Naive thymus-derived CD8-positive, alpha-beta T cell (primary cell): ENCODE results near the gene MSH2. TPM values are rescaled to one million over a fixed set of nuclear protein-coding genes. Genes with fewer than 3 reads are reported as not detected.
A peak's percentile ranks its signal among the peaks of the same experiment; 100 is the strongest.

Source experiments
- ATAC-seq, 2 donors: fragments of 150-1000 bp; cut with Tn5 transposase in 1 of 2; sonication (Bioruptor Pico), chemical (Tn5 transposase) in 1 of 2; 1 replicate in 1 of 2; 2 replicates in 1 of 2; pipeline ENCODE4 v1.10.0; 2021; ENCODE audit warnings: mild to moderate bottlenecking in 2 of 2, moderate library complexity in 2 of 2
- POLR2A ChIA-PET: fragments of 350-600 bp; sonication (Branson Sonifier 250); formaldehyde crosslinking; loops from one replicate; lab custom pipeline; 2021; ENCODE audit warnings: antibody characterized with exemption; lab: Charles Lee
- DNase-seq, 10 donors: peaks; one replicate each; pipeline versions ENCODE4 v3.0.0 to v3.0.0-alpha.2; 2020 to 2022
- H3K27ac Mint-ChIP-seq, 10 donors: one replicate each; pipeline ENCODE4 v1.8.0; 2020 to 2022; ENCODE audit warnings: mild to moderate bottlenecking in 10 of 10, mixed read lengths in 10 of 10, moderate library complexity in 4 of 10, inconsistent platforms in 1 of 10
- H3K27me3 Mint-ChIP-seq, 5 donors: one replicate each; pipeline ENCODE4 v1.8.0; 2021 to 2022; ENCODE audit warnings: mixed read lengths in 5 of 5
- H3K36me3 Mint-ChIP-seq, 3 donors: one replicate each; pipeline ENCODE4 v1.8.0; 2020 to 2022; ENCODE audit warnings: mixed read lengths in 3 of 3, mild to moderate bottlenecking in 2 of 3, inconsistent platforms in 1 of 3
- H3K4me1 Mint-ChIP-seq, 4 donors: one replicate each; pipeline ENCODE4 v1.8.0; 2021 to 2022; ENCODE audit warnings: mixed read lengths in 4 of 4
- H3K4me3 Mint-ChIP-seq, 10 donors: one replicate each; pipeline ENCODE4 v1.8.0; 2020 to 2022; ENCODE audit warnings: mild to moderate bottlenecking in 10 of 10, mixed read lengths in 10 of 10, moderate library complexity in 6 of 10, inconsistent platforms in 1 of 10
- H3K9me3 Mint-ChIP-seq, 9 donors: one replicate each; pipeline ENCODE4 v1.8.0; 2020 to 2022; ENCODE audit warnings: mixed read lengths in 9 of 9, mild to moderate bottlenecking in 3 of 9, inconsistent platforms in 1 of 9, moderate library complexity in 1 of 9
- polyA plus RNA-seq, 3 donors: library from polyadenylated mRNA; unstranded; fragments of 300-500 nt; fragmentation: Illumina TruSeq; gene quantifications; one replicate each; pipeline ENCODE4 v1.2.3, GENCODE V29; 2021
- total RNA-seq, 8 experiments: library from RNA in 2 of 8; stranded (reverse) in 2 of 8; gene quantifications; one replicate each; pipeline ENCODE4 v1.2.3 and lab custom pipeline; 2021 to 2026

Gene MSH2
- total and polyA plus RNA-seq, 5 experiments from 2014 or later: 35.3 to 46.2 (median 43.0) TPM

- Mint-ChIP-seq H3K27ac (no peak overlapping the region), H3K27me3 (no peaks in the 10 kb centered on the region), H3K36me3 (peaks cover 4 to 63% (median 40%) of the 10 kb centered on the region in 3 donors), H3K4me1 (peaks cover 13 to 30% (median 20%) of the 10 kb centered on the region in 4 donors), H3K9me3 (peaks cover 0 to 3% (median 0%) of the 10 kb centered on the region in 9 donors), H3K4me3 (no peak overlapping the region)
- ATAC-seq: no peak
- POLR2A ChIA-PET: no interaction called here
- no peak for DNase-seq
Observed at GRCh38 chr2:47455411-47455810, 52.5 kb downstream of the MSH2 start.

GRCh38 chr2:47456851-47457250, 53.9 kb downstream of the MSH2 start:
- peaks cover 4 to 52% (median 29%) of the 10 kb centered on the region in 3 donors for H3K36me3 Mint-ChIP-seq

DNA sequence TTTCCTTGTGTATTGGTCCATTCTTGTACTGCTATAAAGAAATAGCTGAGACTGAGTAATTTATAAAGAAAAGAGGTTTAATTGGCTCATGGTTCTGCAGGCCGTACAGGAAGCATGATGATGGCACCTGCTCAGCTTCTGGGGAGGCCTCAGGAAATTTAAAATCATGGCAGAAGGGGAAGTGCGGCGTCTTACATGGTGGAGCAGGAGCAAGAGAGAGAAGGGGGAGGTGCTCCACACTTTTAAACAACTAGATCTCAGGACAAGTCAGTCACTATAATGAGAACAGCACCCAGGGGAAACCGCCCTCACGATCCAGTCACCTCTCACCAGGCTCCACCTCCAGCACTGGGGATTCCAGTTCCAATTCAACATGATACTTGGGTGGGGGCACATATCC, 54.3 kb downstream of the MSH2 start:
- no peaks in the 10 kb centered on the region for H3K27me3 Mint-ChIP-seq
- DNase-seq (no peak), ATAC-seq (no peak)
- peaks cover 4 to 53% (median 25%) of the 10 kb centered on the region in 3 donors for H3K36me3 Mint-ChIP-seq
- POLR2A ChIA-PET: no interaction called here
- peak overlapping the region in 6 of 10 donors; percentile 8 to 83 (median 57) for H3K27ac Mint-ChIP-seq
- H3K4me3 Mint-ChIP-seq: peak overlapping the region in 1 of 10 donors; percentile 41
- H3K9me3 Mint-ChIP-seq: peaks cover 0 to 3% (median 0%) of the 10 kb centered on the region in 9 donors
- H3K4me1 Mint-ChIP-seq: peaks cover 11 to 30% (median 20%) of the 10 kb centered on the region in 4 donors

More at GRCh38 chr2:47456851-47457250, 53.9 kb downstream of the MSH2 start:
- Mint-ChIP-seq H3K27ac (peak overlapping the region in 2 of 10 donors; percentile 57 to 83), H3K27me3 (no peaks in the 10 kb centered on the region), H3K9me3 (peaks cover 0 to 3% (median 0%) of the 10 kb centered on the region in 9 donors), H3K4me3 (no peak overlapping the region), H3K4me1 (peaks cover 11 to 30% (median 20%) of the 10 kb centered on the region in 4 donors)
- DNase-seq (no peak), ATAC-seq (no peak)
- POLR2A ChIA-PET: no interaction called here

GRCh38 chr2:47459021-47459420, 56.1 kb downstream of the MSH2 start:
- H3K27me3 Mint-ChIP-seq: no peaks in the 10 kb centered on the region
- POLR2A ChIA-PET: no interaction called here
- H3K36me3 Mint-ChIP-seq: peaks cover 0 to 58% (median 28%) of the 10 kb centered on the region in 3 donors
- H3K4me3 Mint-ChIP-seq: peak overlapping the region in 1 of 10 donors; percentile 18
- H3K27ac Mint-ChIP-seq: peak overlapping the region in 8 of 10 donors; percentile 14 to 84 (median 62)
- H3K4me1 Mint-ChIP-seq: peaks cover 11 to 30% (median 20%) of the 10 kb centered on the region in 4 donors
- DNase-seq (no peak), ATAC-seq (no peak)
- peaks cover 0 to 3% (median 0%) of the 10 kb centered on the region in 9 donors for H3K9me3 Mint-ChIP-seq

DNA sequence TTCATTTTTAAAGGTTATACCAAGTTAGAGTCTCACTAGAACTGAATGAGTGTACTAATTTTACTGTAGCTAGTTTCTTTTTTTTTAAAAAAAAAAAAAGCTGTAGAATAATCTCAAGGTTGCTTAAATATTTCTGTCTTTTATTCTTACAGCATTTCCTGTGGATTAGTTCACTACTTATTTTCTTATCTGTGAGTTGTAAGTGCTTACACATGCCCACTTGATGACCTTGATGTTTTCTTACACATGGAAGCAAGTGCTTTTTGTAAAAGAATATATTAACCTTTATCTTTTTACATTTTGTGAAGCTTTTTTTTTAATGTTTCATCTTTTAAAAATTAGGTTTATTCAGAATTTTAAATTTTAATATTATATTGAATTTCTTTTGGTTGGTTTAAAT, 57.8 kb downstream of the MSH2 start:
- no peak overlapping the region for H3K4me3 Mint-ChIP-seq
- DNase-seq (no peak), ATAC-seq (no peak)
- peaks cover 5 to 61% (median 25%) of the 10 kb centered on the region in 3 donors for H3K36me3 Mint-ChIP-seq
- peaks cover 9 to 30% (median 20%) of the 10 kb centered on the region in 4 donors for H3K4me1 Mint-ChIP-seq
- POLR2A ChIA-PET: no interaction called here
- H3K27me3 Mint-ChIP-seq: no peaks in the 10 kb centered on the region
- no peaks in the 10 kb centered on the region for H3K9me3 Mint-ChIP-seq
- peak overlapping the region in 1 of 10 donors; percentile 53 for H3K27ac Mint-ChIP-seq

GRCh38 chr2:47471429-47472116, 68.6 kb downstream of the MSH2 start:
- H3K27me3 Mint-ChIP-seq: no peaks in the 10 kb centered on the region
- no peak overlapping the region for H3K27ac Mint-ChIP-seq
- ATAC-seq (no peak), DNase-seq (no peak)
- no peak overlapping the region for H3K4me3 Mint-ChIP-seq
- H3K9me3 Mint-ChIP-seq: no peaks in the 10 kb centered on the region
- POLR2A ChIA-PET: no interaction called here
- H3K4me1 Mint-ChIP-seq: no peaks in the 10 kb centered on the region
- H3K36me3 Mint-ChIP-seq: peaks cover 4 to 84% (median 30%) of the 10 kb centered on the region in 3 donors

DNA sequence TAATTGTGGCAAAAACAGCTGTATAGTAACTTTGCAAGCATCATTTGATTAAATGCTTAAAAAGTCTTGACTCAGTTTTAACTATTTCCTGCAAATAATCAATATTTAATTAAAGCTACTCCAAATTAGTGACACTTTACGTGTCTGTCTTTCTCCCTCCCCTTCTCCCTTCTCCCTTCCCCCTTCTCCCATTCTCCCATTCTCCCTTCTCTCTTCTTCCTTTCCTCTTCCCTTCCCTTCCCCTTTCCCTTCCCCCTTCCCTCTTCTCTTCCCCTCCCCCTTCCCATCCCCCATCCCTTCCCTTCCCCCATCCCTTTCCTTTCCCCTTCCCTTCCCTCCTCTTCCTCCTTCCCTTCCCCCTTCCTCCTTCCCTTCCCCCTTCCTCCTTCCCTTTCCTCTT, 76.9 kb downstream of the MSH2 start:
- no peaks in the 10 kb centered on the region for H3K9me3 Mint-ChIP-seq
- no peak for DNase-seq
- no peak overlapping the region for H3K27ac Mint-ChIP-seq
- no peaks in the 10 kb centered on the region for H3K4me1 Mint-ChIP-seq
- no peak overlapping the region for H3K4me3 Mint-ChIP-seq
- no peak for ATAC-seq
- POLR2A ChIA-PET: no interaction called here
- no peaks in the 10 kb centered on the region for H3K27me3 Mint-ChIP-seq
- H3K36me3 Mint-ChIP-seq: peaks cover 4 to 87% (median 35%) of the 10 kb centered on the region in 3 donors

DNA sequence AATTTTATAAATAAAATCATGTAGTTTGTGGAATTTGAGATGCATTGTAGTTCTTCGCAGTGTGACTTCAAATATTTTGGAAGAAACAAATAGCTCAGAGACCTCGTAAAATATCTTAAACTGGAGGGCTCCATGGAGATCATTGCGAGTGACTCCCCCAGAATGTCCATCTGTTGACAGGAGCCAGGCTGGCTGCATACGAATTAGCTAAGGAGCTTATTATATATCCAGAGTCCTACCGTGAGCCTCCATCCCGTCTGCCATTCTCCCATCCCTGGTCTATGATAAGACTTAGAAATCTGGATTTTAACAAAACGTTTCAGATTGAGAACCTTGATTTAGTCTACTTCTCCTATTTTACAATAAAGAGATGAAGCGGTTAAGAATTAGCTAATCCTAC, 80.2 kb downstream of the MSH2 start:
- H3K27ac Mint-ChIP-seq: no peak overlapping the region
- peaks cover 2 to 61% (median 27%) of the 10 kb centered on the region in 3 donors for H3K36me3 Mint-ChIP-seq
- peaks cover 6 to 19% (median 10%) of the 10 kb centered on the region in 4 donors for H3K4me1 Mint-ChIP-seq
- no peak for DNase-seq
- POLR2A ChIA-PET: no interaction called here
- H3K9me3 Mint-ChIP-seq: no peaks in the 10 kb centered on the region
- H3K27me3 Mint-ChIP-seq: no peaks in the 10 kb centered on the region
- no peak for ATAC-seq
- H3K4me3 Mint-ChIP-seq: no peak overlapping the region

- POLR2A ChIA-PET: no interaction called here
- H3K9me3 Mint-ChIP-seq: no peaks in the 10 kb centered on the region
- no peak for ATAC-seq
- peaks cover 0 to 50% (median 27%) of the 10 kb centered on the region in 3 donors for H3K36me3 Mint-ChIP-seq
- H3K27ac Mint-ChIP-seq: no peak overlapping the region
- H3K4me3 Mint-ChIP-seq: no peak overlapping the region
- H3K27me3 Mint-ChIP-seq: no peaks in the 10 kb centered on the region
- no peak for DNase-seq
- peaks cover 6 to 19% (median 10%) of the 10 kb centered on the region in 4 donors for H3K4me1 Mint-ChIP-seq
Observed at GRCh38 chr2:47484396-47484795, 81.4 kb downstream of the MSH2 start.

- no peaks in the 10 kb centered on the region for H3K9me3 Mint-ChIP-seq
- DNase-seq (no peak), ATAC-seq (no peak)
- no peaks in the 10 kb centered on the region for H3K27me3 Mint-ChIP-seq
- H3K36me3 Mint-ChIP-seq: peaks cover 0 to 46% (median 27%) of the 10 kb centered on the region in 3 donors
- no peak overlapping the region for H3K4me3 Mint-ChIP-seq
- POLR2A ChIA-PET: no interaction called here
- H3K27ac Mint-ChIP-seq: peak overlapping the region in 2 of 10 donors; percentile 8 to 64
- peaks cover 6 to 19% (median 10%) of the 10 kb centered on the region in 4 donors for H3K4me1 Mint-ChIP-seq
Observed at GRCh38 chr2:47485177-47485576, 82.2 kb downstream of the MSH2 start.

DNA sequence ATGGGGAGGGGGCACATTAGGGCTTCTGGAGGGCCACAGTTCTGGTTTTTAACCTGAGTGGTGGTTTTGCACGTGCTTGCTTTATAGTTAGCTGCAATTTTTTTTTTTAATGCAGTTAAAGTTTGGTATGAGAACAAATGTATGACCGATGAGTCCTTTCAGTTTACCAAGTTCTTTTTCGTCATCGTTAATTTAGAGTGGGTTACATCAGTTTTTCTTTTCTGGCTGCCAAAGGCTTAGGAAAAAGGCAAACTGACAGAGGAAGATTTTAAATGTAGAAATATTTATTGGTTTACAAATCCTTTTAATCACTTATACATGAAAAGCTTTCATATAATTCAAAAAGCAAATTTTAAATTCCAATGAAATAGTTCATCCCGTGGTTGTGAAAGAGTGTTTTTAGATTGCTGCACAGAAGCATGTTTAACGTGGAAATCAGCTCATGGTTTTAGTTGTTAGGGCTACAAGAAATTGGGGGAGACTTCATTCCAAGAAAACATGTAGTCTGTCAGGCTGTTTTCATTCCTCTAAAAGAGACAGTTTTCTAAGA, 82.9 kb downstream of the MSH2 start:
- no peak overlapping the region for H3K4me3 Mint-ChIP-seq
- POLR2A ChIA-PET: no interaction called here
- no peaks in the 10 kb centered on the region for H3K9me3 Mint-ChIP-seq

DNA sequence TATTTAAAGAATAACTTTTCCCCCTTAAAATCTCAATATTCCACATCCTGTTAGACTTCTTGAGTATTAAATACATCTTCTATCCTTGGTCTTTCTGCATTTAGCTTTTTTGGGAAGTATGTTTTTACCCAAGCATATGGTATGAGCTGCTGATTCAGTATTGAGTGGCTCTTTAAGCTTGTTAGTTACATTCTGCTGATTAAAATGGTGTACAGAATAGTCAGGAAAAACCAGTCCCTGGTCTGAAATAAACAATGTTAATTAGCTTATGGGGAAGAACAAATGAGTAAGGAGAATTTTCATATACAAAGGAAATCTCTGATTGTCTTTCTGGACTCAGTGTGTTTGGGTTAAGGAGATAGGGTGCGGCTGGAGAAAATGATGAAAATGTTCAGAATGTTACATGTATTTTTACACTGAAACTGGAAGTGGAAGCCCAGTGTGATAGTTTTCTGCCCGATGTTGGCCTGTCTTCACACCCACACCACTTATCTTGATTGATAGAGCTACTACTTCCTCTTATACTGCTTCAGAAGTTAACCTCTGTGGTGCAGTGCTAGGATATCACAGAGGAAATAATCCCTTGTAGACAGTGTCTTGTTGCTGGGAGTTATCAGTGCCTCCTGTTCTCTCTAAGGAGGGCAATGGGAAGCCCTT, 84.0 kb downstream of the MSH2 start:
- no peaks in the 10 kb centered on the region for H3K9me3 Mint-ChIP-seq
- H3K36me3 Mint-ChIP-seq: peaks cover 0 to 30% (median 16%) of the 10 kb centered on the region in 3 donors
- POLR2A ChIA-PET: no interaction called here
- ATAC-seq: peak in 1 of 2 donors; percentile 42
- H3K27me3 Mint-ChIP-seq: no peaks in the 10 kb centered on the region
- peak overlapping the region in 7 of 10 donors; percentile 1 to 80 (median 17) for H3K27ac Mint-ChIP-seq
- peaks cover 6 to 19% (median 10%) of the 10 kb centered on the region in 4 donors for H3K4me1 Mint-ChIP-seq
- peak overlapping the region in 1 of 10 donors; percentile 12 for H3K4me3 Mint-ChIP-seq
- DNase-seq: no peak

More for the DNA sequence above, 82.9 kb downstream of the MSH2 start:
- no peak for ATAC-seq
- Mint-ChIP-seq H3K4me1 (peaks cover 6 to 19% (median 10%) of the 10 kb centered on the region in 4 donors), H3K27ac (peak overlapping the region in 2 of 10 donors; percentile 8 to 64), H3K36me3 (peaks cover 0 to 40% (median 21%) of the 10 kb centered on the region in 3 donors), H3K27me3 (no peaks in the 10 kb centered on the region)
- no peak for DNase-seq
